ENCODE data around the gene ADCY10. TPM values are rescaled to one million over a fixed set of nuclear protein-coding genes. Genes with fewer than 3 reads are reported as not detected.
A peak's percentile ranks its signal among the peaks of the same experiment; 100 is the strongest.

ADCY10 gene
- total and polyA plus RNA-seq, 9 of the 15 experiments (the other 6 are each of a cell fraction or from before 2014, with no cell fraction given), result 0.08 to 0.86 (median 0.22) TPM

DNA sequence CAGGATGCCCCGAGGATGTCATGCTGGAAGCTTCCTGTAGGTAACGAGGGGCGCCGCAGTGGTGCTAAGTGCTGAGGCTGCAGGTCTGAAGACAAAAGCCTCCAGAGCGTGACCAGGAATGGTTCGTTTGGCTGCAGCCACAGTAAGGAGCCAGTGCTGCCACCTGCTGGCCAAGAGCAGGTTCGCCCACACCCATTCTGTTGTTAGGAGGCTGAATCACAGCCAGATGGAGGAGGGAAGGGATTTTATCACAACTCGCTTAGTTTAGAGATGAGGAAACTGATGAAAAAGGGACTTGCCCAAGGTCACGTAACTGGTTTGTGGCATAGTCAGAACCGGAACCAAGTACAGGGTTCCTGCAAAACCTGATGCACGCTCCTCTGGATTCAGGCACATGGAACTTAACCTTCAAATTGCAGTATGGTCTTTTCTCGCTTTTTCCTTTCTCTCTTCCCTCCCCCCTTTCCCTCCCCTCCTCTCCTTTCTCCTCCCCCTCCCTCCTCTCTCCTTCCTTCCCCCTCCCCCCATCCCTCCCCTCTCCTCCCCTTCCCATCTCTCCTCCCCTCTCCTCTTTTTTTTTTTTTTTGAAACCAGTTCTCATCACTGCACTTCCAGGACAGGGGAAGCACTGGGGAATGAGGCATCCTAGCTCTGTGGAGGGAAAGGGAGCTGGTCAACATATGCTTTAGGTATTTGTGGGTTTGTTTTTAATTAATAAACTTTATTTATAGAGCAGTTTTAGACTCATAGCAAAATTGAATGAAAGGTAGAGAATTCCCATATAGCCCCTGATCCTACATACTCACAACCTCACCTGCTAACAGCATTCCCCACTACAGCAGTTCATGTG, 110.4 kb downstream of the ADCY10 start (continued):
- TF ChIP-seq, protein P1, sequence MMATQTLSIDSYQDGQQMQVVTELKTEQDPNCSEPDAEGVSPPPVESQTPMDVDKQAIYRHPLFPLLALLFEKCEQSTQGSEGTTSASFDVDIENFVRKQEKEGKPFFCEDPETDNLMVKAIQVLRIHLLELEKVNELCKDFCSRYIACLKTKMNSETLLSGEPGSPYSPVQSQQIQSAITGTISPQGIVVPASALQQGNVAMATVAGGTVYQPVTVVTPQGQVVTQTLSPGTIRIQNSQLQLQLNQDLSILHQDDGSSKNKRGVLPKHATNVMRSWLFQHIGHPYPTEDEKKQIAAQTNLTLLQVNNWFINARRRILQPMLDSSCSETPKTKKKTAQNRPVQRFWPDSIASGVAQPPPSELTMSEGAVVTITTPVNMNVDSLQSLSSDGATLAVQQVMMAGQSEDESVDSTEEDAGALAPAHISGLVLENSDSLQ (IDR thresholded peaks at IDR 0.05), result no peak
- TF ChIP-seq CCNT2 (IDR thresholded peaks at IDR 0.05; ENCODE audit: borderline replicate concordance, extremely low read depth, insufficient read length, low read depth, low read length), result no peak
- no peak for TF ChIP-seq ZNF717 (CRISPR knock-in tag; IDR thresholded peaks at IDR 0.05)
- no peak for TF ChIP-seq ZNF561 (CRISPR knock-in tag; conservative IDR thresholded peaks at IDR 0.05)
- no peak for TF ChIP-seq CSDE1 (IDR thresholded peaks at IDR 0.05)
- peak; percentile 76 for TF ChIP-seq MAFF (IDR thresholded peaks at IDR 0.05; ENCODE audit: low read length)
- TF ChIP-seq, protein P2, sequence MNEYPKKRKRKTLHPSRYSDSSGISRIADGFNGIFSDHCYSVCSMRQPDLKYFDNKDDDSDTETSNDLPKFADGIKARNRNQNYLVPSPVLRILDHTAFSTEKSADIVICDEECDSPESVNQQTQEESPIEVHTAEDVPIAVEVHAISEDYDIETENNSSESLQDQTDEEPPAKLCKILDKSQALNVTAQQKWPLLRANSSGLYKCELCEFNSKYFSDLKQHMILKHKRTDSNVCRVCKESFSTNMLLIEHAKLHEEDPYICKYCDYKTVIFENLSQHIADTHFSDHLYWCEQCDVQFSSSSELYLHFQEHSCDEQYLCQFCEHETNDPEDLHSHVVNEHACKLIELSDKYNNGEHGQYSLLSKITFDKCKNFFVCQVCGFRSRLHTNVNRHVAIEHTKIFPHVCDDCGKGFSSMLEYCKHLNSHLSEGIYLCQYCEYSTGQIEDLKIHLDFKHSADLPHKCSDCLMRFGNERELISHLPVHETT (CRISPR knock-in tag; conservative IDR thresholded peaks at IDR 0.05 in 1 of 2, IDR thresholded peaks at IDR 0.05 in 1 of 2), result no peak
- TF ChIP-seq GABPB2 (CRISPR knock-in tag; conservative IDR thresholded peaks at IDR 0.05), result no peak
- TF ChIP-seq TCF7 (IDR thresholded peaks at IDR 0.05; ENCODE audit: borderline replicate concordance), result no peak; the same call in 1 of the 2 replicates
- no peak for TF ChIP-seq MTA3 (IDR thresholded peaks at IDR 0.05; ENCODE audit: borderline replicate concordance)
- no peak for TF ChIP-seq ZFP30 (CRISPR knock-in tag; IDR thresholded peaks at IDR 0.05; ENCODE audit: borderline replicate concordance)
- TF ChIP-seq, protein P3, sequence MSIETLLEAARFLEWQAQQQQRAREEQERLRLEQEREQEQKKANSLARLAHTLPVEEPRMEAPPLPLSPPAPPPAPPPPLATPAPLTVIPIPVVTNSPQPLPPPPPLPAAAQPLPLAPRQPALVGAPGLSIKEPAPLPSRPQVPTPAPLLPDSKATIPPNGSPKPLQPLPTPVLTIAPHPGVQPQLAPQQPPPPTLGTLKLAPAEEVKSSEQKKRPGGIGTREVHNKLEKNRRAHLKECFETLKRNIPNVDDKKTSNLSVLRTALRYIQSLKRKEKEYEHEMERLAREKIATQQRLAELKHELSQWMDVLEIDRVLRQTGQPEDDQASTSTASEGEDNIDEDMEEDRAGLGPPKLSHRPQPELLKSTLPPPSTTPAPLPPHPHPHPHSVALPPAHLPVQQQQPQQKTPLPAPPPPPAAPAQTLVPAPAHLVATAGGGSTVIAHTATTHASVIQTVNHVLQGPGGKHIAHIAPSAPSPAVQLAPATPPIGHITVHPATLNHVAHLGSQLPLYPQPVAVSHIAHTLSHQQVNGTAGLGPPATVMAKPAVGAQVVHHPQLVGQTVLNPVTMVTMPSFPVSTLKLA (conservative IDR thresholded peaks at IDR 0.05), result peak; percentile 50 to 66
- TF ChIP-seq ZNF586 (CRISPR knock-in tag; conservative IDR thresholded peaks at IDR 0.05), result no peak
- no peak for TF ChIP-seq ASH1L (IDR thresholded peaks at IDR 0.05; ENCODE audit: borderline replicate concordance, low read depth, partially characterized antibody)
- TF ChIP-seq, protein P4, sequence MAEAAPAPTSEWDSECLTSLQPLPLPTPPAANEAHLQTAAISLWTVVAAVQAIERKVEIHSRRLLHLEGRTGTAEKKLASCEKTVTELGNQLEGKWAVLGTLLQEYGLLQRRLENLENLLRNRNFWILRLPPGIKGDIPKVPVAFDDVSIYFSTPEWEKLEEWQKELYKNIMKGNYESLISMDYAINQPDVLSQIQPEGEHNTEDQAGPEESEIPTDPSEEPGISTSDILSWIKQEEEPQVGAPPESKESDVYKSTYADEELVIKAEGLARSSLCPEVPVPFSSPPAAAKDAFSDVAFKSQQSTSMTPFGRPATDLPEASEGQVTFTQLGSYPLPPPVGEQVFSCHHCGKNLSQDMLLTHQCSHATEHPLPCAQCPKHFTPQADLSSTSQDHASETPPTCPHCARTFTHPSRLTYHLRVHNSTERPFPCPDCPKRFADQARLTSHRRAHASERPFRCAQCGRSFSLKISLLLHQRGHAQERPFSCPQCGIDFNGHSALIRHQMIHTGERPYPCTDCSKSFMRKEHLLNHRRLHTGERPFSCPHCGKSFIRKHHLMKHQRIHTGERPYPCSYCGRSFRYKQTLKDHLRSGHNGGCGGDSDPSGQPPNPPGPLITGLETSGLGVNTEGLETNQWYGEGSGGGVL (CRISPR knock-in tag; IDR thresholded peaks at IDR 0.05), result no peak
- TF ChIP-seq, protein P5, sequence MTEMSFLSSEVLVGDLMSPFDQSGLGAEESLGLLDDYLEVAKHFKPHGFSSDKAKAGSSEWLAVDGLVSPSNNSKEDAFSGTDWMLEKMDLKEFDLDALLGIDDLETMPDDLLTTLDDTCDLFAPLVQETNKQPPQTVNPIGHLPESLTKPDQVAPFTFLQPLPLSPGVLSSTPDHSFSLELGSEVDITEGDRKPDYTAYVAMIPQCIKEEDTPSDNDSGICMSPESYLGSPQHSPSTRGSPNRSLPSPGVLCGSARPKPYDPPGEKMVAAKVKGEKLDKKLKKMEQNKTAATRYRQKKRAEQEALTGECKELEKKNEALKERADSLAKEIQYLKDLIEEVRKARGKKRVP (CRISPR knock-in tag; IDR thresholded peaks at IDR 0.05), result no peak
- TF ChIP-seq CREB1 (IDR thresholded peaks at IDR 0.05), result no peak
- TF ChIP-seq CREB1 (CRISPR knock-in tag; IDR thresholded peaks at IDR 0.05), result no peak
- TF ChIP-seq SP2 (IDR thresholded peaks at IDR 0.05; ENCODE audit: extremely low read depth, low read depth, low read length, poor library complexity, severe bottlenecking), result no peak
